LNCaP clone FGC (cell line): ENCODE data around the gene N4BP2L1.

Experiments
- DNase-seq: peaks from one replicate; pipeline ENCODE4 v3.0.0-alpha.2; 2011; ENCODE audit warnings: low read depth
- H3K4me3 ChIP-seq: 2 replicates; pipeline ENCODE4 v1.5.1; 2011; ENCODE audit warnings: mild to moderate bottlenecking, low read depth, low read length, control low read depth
- TF ChIP-seq, protein P1 (sequence below): IDR thresholded peaks from 2 replicates; pipeline ENCODE4 v1.5.1; 2012; ENCODE audit warnings: mild to moderate bottlenecking; ENCODE audit not compliant: control insufficient read depth, insufficient read depth; ENCODE audit errors: extremely low read depth

The N4BP2L1 gene

DNA sequence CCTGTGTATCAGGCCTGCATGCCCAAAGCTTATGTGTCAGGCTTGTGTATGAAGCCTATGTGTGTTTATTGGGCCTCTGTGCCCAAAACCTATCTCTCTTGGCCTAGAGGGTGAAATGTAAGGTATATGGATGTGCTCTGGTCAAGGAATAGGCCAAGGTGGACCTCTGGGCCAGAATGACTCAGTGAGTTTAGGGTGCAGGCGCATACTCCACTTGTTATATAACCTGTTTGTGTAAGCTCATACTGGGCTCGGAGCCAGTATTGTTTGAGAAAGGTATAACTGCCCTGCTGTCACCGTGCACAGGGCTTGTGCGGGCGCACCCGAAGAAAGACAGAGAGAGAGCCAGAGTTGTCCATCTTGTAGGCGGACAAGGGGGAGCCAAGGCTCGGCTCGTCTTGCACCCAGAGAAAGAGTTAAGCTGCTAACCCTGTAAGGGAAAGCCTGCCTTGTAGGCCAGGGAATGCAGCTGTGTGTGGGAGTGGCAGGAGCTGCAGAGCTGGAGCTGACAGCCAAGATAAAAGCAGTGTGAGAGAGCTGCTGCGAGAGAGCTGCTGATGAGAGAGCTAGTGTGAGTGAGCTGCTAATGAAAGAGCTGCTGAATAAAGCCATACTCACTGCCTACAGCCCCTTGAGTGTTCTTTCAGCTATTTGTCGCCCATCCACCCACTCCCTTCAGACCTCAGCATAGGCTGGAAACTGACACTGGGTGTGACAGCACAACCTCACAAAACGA is 43.4 kb upstream of the N4BP2L1 start:
- no peak overlapping the region for H3K4me3 ChIP-seq
- DNase-seq = no peak
- TF ChIP-seq, protein P1, sequence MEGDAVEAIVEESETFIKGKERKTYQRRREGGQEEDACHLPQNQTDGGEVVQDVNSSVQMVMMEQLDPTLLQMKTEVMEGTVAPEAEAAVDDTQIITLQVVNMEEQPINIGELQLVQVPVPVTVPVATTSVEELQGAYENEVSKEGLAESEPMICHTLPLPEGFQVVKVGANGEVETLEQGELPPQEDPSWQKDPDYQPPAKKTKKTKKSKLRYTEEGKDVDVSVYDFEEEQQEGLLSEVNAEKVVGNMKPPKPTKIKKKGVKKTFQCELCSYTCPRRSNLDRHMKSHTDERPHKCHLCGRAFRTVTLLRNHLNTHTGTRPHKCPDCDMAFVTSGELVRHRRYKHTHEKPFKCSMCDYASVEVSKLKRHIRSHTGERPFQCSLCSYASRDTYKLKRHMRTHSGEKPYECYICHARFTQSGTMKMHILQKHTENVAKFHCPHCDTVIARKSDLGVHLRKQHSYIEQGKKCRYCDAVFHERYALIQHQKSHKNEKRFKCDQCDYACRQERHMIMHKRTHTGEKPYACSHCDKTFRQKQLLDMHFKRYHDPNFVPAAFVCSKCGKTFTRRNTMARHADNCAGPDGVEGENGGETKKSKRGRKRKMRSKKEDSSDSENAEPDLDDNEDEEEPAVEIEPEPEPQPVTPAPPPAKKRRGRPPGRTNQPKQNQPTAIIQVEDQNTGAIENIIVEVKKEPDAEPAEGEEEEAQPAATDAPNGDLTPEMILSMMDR = no peak

DNA sequence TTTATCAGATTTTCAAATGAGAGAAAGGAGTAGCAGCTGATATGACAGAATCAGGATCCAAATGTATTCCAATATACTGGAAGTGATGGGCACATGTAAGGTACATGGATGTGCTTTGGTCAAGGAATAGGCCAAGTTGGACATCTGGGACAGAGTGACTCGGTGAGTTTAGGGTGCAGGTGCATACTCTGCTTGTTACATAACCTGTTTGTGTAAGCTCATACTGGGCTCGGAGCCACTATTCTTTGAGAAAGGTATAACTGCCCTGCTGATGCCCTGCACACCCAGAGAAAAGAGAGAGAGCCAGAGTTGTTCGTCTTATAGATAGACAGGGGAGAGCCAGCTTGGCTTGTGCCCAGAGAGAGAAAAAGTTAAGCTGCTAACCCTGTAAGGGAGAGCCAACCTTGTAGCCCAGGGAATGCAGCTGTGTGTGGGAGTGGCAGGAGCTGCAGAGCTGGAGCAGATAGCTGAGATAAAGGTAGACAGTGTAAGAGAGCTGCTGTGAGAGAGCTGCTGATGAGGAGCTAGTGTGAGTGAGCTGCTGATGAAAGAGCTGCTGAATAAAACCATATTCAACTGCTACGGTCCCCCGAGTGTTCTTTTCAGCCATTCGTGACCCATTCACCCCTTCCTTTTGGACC is 40.7 kb upstream of the N4BP2L1 start:
- no peak overlapping the region for H3K4me3 ChIP-seq
- DNase-seq = peak; percentile 19
- TF ChIP-seq, protein P1 = no peak

DNA sequence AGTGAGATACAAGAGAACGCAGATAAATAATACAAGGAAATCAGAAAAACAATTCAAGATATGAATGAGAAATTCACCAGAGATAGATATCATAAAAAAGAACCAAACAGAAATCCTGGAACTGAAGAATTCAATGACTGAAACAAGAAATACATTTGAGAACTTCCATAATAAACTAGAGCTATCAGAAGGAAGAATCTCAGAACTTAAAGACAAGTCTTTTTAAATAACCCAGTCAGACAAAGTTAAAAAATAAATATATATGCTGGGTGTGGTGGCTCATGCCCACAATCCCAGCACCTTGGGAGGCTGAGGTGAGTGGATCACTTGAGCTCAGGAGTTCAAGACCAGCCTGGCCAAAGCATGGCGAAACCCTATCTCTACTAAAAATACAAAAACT is 28.7 kb upstream of the N4BP2L1 start:
- TF ChIP-seq, protein P1 = no peak
- DNase-seq = no peak
- no peak overlapping the region for H3K4me3 ChIP-seq

DNA sequence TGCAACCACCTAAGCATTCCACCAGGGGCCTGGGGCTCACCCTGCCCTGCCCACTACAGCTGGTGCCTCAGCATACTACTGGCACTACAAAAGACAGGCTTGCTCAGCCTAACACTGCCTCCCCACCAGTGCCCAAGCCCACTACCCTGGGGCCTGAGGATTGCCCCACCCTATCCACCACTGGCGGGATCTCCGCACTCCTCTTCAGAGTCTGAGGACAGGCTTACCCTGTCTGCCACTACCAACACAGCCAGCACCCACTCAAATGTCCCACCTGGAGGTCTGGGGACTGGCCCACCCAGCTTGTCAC is 27.6 kb upstream of the N4BP2L1 start:
- no peak for DNase-seq
- no peak overlapping the region for H3K4me3 ChIP-seq
- TF ChIP-seq, protein P1 = no peak

DNA sequence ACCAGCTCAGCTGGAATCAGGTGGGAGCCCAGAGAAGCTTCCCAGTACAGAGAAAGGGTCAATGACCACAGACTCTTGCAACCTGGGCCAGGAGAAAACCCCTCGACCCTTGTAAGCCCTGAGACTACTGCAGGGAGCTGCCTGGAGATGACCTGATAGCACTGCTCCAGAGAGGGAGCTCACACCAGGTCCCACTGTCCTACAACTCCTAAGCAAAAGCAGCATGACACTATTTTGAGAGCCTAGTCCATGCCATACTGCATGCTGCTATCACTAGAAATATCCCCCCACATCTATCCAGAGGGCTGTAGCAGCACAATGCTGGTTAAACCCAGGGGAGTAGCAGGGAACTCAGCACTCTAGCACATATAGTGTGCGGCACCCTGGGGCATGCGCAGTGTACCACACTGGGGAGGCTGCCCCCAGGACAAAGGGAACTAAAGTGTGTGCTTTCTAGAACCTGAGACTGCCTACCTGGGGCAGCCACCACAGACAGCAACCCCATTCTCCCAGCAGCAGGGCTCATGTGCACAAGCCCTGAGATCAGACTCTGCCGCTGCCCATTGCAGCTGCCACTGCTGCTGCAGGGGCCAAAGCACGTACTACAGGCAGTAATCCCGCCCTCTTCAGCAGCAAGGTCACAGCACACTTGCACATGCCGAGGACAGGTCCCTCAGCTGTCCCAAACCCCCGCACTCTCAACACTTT is 27.1 kb upstream of the N4BP2L1 start:
- no peak overlapping the region for H3K4me3 ChIP-seq
- no peak for DNase-seq
- TF ChIP-seq, protein P1 = no peak

DNA sequence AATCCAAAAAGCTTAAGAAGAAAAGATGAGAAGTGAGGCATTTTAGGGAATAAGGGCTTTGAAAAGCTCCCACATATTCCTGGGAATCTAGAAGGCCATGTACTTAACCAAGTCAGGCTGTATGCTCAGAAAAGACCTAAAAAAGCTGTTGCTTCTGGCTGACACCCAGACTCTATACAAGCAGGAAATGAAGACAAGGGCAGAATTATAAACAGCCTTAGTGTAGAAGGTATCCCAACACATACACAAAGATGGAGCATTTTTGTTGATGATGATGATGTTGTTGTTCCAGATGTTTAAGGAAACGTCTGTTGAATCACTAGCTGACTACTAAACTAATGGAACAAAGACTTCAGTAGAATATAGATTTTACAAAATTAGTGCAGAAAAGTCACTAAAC is 26.1 kb upstream of the N4BP2L1 start:
- DNase-seq = no peak
- H3K4me3 ChIP-seq = no peak overlapping the region
- TF ChIP-seq, protein P1 = no peak

DNA sequence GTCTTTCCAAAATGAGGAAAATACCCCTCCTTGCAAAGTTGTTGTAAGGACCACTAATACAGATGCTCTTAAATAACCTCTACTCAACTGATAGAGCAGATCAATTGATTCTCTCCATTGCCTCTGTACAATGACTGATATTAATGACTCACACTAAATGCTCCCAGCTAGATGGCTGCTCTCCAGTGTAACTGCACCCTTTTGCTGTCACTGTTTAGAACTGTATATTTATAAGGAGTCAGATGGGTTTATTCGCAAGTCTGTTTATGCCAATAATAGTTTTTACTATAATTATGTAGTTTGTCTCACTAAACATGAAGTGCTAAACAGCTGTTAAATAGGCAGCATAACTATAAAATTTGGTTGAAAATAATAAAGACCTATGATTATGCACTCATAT is 21.0 kb upstream of the N4BP2L1 start:
- H3K4me3 ChIP-seq = no peak overlapping the region
- no peak for DNase-seq
- TF ChIP-seq, protein P1 = no peak
